ENCODE data around the gene RPS6KA3.
"Not testable (repeated sequence)": the region's sequence is repeated elsewhere in the genome, so short reads cannot be mapped to it uniquely, and the experiment has no call there.

The RPS6KA3 gene

DNA sequence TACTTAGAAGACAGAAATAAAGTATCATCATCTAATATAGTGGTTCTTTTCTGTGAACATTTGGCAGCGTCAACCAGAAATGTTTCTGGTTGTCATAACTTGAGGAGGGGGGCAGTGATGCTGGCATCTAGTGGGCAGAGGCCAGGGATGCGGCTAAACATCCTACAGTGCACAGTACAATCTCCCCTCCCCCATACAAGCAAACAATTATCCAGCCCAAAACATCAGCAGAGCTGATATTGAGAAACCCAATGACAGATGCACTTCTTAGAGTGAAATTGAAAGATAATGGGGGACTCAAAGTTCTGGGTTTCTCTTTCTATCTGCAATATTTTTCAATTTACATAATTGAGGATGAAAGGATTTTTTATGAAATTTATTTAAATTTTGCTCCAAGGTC lies 123.1 kb downstream of the RPS6KA3 start:
- no peak for DNase-seq (ENCODE audit: low read depth in 2 of 2)

DNA sequence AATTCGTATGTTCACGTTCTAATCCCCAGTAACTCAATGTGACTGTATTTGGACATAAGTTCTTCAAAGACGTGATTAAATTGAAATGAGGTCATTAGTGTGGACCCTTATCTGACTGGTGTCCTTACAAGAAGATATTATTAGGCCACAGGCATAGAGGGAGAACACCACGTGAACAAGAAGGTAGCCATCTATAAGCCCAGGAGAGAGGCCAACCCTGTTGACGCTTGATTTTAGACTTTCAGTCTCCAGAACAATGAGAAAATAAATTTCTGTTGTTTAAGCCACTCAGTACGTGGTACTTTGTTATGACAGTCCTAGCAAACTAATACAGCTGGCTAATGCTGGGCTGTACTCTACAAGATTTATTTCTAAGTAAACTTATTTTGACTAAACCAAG lies 123.6 kb downstream of the RPS6KA3 start:
- no peak for DNase-seq (ENCODE audit: low read depth in 2 of 2)

DNA sequence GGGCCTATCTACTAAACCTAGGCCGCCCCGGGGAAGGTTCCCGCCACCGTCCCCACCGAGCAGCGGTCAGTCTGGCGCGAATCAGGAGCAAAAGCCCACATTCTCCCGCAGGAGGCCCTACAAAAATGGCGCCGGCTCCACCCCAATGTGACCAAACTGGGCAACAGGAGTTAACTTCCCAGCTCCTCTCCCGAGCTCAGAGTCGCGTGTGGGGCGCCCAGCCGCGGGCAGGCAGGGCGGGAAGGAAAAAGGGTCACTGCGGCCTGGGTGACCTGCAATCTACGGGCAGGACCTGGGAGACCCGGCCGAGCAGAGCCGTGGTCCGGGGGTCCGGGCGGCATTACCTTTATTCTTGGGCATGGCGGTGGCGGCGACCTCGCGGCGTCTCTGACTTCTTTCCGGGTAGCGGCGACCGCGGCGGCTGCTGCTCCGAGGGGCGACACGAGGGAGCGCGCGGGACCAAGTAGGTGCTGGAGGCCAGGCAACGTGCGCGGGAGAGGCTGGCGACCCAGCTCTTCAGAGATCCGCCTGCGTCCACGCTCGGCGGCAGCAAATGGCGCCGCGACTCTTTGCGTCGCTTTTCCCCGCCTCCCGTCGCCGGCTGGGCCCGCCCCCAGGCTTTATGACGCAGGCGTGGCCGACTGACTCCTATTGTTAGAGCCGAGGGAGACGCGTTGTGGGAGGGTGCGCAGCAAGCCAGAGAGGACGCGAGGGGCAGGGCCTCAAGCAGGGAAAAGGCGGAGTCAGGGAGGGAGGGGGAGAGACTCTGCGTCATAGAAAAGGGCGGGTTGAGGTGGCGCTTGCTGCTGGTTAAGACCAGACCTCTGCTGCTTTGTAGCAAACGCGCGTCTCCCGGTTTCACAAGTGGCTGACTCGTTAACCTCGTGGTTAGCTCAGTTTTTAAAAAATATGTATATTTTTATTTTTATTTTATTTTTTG lies 125.2 kb downstream of the RPS6KA3 start, which contains the start of gene EIF1AX:
TSS of gene EIF1AX (minus strand) at position 558 of the 940 bp plus-strand sequence. CDS start at position 360, 198 bp downstream.
- peak; percentile 86 to 98 for DNase-seq (ENCODE audit: low read depth in 2 of 2)

DNA sequence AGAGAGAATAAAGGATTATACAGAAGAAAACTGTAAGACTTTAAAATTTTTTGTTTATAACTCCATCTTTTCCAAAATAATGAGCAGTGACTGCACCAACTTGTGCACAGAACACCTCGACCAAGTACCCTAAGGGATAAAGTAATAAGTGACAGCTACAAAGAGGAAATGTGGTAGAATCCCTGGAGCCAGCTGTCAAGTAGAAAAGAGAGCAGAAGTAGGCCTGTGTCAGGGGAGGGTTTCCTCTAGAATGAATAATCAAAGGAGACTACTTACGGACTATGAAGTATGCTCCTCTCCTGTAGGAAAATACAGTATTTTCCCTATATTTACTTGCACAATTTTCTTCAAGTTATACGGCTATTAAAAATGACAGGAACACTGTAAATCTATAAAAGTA lies 126.3 kb downstream of the RPS6KA3 start:
- DNase-seq (ENCODE audit: low read depth in 2 of 2): no peak

DNA sequence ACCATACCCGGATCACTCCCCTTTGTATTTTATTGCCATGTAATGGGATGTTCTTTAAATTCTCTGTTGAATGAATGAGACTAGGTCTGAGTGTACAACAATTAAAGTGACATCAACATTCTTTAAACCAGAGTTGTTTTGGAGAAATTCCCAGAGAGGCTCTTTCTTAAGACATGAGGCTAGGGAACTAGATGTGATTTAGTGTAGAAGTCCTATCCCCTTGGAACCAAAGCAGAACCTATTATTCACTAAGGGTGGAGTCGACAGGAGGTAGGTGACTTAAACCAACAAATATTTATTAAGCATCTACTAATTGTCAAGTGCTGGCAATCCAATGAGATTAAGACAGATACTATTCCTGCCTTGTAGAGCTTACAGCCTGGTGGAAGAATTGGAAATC lies 126.7 kb downstream of the RPS6KA3 start:
- no peak for DNase-seq (ENCODE audit: low read depth in 2 of 2)

DNA sequence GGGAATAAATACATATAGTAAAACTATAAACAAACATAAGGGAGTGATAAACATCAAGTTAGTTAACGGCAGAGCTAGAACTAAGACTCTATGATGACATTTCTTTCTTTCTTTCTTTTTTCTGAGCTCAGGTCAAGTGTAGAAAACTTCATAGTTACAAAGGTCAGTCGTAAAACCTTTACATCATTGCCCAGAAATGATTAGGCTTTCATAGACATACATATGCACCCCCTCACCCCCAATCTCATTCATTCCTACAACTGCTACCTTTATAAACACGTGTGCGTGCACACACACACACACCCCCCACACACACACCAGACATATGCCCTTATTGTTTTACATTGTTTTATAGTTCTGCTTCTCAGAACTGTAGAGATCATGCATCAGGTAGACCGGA lies 130.8 kb downstream of the RPS6KA3 start:
- no peak for DNase-seq (ENCODE audit: low read depth in 2 of 2)

DNA sequence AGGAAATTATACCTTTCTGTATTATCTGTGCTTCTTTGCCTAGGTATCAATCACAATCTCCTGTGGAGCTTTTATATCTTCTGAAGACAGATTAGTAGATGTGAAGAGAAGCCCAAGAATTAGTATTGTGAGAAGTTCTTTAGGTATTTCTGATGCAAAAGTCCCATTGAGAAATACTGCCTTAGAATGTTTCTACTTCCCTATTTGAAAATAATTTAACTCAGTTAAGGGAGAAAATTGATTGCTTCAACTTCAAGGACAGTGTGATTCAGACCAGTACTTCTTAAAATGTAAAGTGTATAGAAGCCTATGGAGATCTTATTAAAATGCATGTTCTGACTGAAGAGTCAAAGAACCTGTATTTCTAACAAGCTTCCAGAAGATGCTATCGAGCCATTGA lies 134.0 kb downstream of the RPS6KA3 start:
- no peak for DNase-seq (ENCODE audit: low read depth in 2 of 2)

DNA sequence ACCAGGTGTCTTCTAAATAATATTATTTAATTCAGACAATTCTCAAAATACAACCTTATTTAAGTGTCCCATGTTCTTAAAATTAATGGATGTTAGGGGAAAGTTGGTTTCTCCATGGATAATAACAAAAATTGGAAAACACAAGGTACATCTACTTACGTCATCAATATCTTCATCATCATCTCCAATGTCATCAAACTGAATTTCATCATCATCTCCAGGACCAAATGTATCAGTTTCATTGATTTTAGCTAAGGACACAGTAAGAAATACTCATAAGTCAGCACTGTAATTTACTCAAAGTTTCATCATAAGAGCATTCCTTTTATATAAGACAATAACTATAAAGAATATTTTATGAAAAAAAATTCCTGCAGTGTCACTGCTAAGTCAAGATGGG lies 136.4 kb downstream of the RPS6KA3 start:
- no peak for DNase-seq (ENCODE audit: low read depth in 2 of 2)

DNA sequence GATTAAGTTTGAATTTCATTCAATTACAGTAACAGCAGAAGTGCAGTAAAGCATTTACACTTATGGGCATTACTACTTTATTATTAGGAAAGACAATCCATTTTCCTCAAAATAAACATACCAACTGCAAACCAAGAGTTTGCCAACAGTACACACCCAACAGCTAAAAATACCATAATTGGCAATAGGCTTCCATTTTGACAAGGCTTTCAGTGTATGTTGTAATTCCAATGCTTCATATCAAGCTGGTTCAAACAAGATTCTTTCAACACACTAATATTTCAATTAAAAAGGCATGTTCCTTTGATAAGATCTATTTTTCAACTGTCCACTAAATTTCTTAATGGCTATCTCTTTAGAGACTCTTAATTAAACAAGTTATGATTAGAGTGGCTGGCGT lies 137.2 kb downstream of the RPS6KA3 start:
- no peak for DNase-seq (ENCODE audit: low read depth in 2 of 2)

DNA sequence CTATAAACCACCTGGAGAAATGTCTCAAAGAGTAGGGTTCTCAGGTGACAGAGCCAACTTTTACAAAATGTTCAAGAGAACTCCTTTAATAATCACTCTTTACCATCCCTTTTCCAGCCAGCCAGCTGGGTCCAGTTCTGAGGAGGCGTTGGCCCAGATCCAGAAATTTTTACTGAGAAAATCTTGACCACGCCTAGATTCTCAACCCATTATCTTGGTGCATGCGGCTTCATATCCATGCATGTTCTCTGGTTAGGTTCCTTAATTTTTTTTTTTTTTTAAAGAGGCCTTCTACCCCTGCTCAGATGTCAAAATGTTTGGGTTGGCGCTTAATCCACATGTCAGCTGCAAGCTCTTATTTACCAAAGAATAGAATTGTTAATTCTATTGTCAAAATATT lies 138.0 kb downstream of the RPS6KA3 start:
- no peak for DNase-seq (ENCODE audit: low read depth in 2 of 2)

DNA sequence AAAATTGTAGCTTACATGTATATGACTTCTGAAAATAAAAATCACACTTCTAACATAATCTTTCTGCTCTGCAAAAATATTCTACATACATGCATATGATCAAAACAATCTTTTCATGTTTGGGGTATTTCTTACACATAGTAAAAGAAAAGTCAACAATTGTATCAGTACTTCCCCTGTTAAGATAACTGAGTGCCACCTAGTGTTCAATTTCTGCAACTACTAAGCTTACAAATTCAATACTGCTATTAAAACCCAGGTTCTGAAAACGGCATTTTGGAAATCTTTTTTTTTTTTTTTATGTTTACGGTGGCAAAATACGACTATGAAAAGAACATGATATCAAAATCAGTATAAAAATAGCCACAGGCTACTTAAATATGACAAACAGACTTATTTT lies 139.3 kb downstream of the RPS6KA3 start:
- DNase-seq (ENCODE audit: low read depth in 2 of 2): not testable (repeated sequence)

DNA sequence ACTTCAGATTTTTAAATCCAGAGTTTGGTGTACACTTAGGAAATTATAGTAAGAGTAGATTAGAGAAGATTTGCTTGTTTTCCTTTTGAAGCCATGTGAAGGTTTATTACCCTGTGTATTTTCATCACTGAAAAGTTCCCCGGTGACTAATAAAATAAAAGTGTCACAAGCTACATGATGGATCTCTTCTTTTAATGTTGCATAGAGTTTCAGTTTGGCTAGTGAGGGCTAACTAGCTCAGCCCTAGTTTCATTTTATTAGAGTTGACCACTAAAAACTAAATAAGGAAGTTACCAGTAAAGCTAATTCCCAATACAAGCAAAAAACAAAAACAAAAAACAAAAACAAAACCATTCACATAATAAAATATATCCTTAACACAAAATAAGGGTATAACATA lies 139.9 kb downstream of the RPS6KA3 start:
- not testable (repeated sequence) for DNase-seq (ENCODE audit: low read depth in 2 of 2)

DNA sequence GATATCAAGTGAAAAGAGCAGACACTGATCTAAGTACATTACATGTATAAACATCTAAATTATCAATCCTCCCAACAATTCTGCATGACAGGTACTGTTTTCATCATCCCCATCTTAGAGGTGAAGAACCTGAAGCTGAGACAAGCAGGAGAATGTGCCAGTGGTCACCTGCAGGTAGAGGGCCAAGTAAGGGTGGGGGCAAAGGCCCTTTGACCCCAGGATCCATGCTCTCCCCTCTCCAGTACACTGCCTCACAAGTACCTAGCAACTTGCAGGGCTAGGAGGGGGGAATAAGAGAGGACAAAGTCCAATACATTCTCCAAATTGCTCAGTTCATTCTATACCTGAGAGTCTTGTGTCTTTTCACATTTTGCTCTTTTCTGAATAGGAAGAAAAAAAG lies 141.7 kb downstream of the RPS6KA3 start:
- no peak for DNase-seq (ENCODE audit: low read depth in 2 of 2)

DNA sequence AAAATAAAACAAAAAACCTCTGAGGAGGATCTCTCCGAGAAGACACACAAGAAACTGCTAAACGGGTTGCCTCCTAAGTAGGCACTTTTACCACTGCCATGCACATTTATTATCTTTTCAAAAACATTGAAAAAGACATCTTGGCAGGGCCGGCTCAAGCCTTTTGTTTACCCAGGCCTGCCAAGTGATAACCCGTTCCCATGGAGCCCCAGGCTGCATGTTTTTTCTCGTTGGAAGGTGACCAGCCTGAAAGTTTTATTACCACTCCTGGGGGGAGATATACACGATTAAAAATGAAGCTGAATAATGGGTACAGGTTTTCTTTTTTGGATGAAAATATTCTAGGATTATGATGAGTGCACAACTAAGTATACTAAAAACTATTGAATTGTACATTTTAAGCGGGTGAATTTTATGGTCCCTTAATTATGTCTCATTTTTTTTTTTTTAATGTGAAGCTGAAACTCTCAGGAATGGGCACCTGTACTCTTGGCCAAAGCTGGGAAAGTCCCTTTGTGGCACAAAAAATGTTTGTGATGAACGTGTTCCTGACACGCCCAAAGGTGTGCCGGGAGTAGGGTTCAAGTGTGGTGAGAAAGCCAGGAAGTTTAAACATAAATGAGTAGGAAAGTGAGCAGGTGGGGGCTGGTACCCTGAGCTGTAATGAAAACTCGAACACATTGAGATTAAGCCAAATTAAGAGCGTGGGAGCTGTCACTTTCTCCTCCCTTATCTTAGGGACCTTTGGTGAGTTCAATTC lies 148.5 kb downstream of the RPS6KA3 start:
- no peak for DNase-seq (ENCODE audit: low read depth in 2 of 2)

DNA sequence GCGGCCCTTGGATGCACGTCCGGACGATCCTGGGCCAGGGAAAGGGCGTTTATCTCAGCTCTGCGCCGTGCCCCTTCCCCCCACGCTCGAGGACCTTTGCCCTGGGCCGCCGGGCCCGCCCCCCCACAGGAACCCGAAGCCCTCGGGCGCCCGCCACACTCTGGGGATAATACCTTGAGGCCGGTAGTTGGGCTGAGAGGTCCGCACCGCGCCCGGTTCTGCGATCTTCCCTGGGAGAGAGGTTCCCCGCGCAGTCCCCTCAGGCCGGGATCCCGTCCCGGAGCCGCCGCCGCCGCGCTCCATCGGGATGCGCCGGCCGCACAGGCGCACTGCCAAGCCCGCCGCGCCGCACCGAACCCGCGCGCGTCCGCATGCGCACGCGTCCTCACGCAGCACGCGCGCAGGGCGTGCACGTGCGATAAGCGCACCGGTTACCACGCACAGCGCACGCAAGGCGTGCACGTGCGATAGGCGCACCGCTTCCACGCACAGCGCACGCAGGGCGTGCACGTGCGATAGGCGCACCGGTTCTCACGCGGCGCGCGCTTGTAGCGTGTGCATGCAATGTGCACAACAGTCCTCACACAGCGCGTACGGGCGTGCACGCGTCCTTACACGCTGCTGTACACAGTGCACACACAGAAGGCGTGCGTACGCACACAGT lies 150.0 kb downstream of the RPS6KA3 start, which contains the start of gene MAP7D2:
TSS of gene MAP7D2 (minus strand) at position 331 of the 664 bp plus-strand sequence. CDS start at position 303, 28 bp downstream.
- DNase-seq (ENCODE audit: low read depth in 2 of 2): no peak

DNA sequence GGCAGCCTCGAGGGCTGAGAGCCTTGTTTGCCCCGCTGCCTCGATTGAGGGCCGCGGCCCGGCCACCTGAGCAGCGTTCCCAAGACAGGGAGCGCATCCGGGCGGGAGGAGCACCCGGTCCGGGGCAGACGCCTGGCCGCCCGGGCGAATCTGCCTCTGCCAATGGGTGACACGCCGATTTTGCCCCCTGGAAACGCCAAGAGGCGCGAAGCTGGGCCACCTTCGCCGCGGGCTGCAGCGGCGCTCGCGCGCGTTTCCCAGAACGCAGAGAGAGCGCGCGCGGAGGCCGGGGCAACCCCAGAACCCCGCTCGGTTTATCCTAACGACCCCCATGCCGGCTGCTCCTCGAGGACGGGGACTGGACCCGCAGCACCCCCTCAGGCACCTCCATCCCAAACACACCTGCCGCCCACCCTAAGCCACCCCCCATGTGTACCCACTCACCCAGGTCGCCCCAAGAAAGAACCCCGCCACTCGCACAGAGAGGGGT lies 150.6 kb downstream of the RPS6KA3 start:
- no peak for DNase-seq (ENCODE audit: low read depth in 2 of 2)

DNA sequence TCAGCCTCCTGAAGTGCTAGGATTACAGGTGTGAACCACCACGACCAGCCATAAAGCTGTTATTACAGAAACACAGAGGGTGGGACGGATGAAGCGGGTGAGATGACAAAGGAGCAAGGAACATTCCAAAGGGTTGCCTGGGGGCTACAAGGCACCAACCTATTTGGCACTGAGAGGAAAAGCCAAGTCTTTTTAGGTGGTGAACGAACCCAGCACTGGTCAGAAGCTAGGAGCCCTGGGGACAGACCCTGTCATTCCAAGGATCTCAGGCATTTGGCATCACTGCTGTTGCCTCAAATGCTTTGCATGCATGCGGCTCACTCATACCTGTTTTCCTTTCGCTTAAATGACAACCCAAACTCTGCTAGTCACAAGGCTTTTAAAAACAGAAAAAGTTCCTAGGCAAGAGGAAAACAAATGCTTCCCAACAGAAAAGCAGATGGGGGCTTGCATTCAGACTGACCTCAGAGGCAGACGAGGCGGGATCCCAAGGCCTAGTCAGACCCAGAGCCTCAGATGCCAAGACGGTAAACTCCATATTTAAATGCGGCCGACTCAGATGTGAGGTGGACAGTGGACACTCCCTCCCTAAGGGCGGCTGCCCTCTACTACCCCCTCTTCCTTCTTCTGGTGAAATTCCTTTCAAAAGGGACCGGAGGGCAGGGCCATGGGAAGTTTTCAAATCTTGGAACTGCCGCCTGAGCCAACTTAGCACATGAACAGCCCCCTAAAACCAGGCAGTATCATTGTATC lies 154.5 kb downstream of the RPS6KA3 start:
- no peak for DNase-seq (ENCODE audit: low read depth in 2 of 2)

DNA sequence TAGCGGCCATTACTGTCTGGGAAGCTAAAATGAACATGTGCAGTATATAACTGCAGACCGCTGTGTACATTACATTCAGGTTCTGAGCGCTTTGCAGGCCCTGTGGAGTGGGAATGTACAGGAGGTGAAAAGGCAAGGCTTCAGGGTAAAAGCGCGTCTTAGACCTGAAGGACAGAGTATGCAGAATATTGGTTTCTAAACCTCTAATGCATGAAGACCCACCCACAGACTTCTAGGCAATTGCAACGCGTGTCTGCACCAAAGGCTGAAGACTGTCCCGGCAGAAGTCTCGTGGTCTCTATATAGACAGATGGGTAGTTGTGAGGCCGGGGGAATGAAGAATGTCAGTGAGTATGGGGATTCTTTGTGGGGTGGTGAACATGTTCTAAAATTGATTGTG lies 155.4 kb downstream of the RPS6KA3 start:
- no peak for DNase-seq (ENCODE audit: low read depth in 2 of 2)

DNA sequence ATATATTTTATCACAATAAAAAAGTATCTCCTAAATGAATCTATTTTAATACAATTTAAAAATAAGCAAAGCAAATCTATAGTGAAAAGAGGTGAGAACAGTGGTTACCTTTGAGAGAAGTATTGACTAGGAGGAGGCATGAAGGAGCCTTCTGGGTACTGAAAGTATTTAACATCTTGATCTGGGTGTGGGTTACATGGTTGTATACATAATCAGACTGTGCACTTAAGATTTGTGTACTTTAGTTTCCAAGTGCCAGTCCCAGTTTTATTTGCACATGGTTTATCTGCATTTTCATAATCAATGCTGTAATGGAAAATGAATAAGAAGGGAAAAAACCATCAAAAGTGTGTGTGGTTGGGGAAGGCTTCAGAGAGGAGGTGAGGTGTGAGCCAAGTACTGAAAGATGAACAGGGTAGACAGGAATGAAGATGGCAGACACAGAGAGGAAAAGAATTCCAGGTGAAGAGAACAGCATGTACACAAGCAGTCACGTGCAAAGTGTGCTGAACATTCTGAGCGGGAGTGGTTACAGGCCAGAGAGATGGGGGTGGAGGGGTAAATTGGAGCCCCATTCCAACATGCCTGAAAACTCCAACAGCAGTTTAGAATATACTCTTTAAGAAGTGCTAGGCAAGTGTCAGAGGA lies 164.7 kb downstream of the RPS6KA3 start:
- no peak for DNase-seq (ENCODE audit: low read depth in 2 of 2)
